T-helper 9 cell (primary cell): ENCODE measurements around the gene NLRX1.
"Not testable (repeated sequence)": the region's sequence is repeated elsewhere in the genome, so short reads cannot be mapped to it uniquely, and the experiment has no call there.

Experiments used
- DNase-seq: peaks from one replicate; pipeline ENCODE4 v3.0.0-alpha.2; 2020

Gene NLRX1

GRCh38 chr11:119185981-119186634 lies 17.6 kb downstream of the NLRX1 start:
- no peak for DNase-seq

DNA sequence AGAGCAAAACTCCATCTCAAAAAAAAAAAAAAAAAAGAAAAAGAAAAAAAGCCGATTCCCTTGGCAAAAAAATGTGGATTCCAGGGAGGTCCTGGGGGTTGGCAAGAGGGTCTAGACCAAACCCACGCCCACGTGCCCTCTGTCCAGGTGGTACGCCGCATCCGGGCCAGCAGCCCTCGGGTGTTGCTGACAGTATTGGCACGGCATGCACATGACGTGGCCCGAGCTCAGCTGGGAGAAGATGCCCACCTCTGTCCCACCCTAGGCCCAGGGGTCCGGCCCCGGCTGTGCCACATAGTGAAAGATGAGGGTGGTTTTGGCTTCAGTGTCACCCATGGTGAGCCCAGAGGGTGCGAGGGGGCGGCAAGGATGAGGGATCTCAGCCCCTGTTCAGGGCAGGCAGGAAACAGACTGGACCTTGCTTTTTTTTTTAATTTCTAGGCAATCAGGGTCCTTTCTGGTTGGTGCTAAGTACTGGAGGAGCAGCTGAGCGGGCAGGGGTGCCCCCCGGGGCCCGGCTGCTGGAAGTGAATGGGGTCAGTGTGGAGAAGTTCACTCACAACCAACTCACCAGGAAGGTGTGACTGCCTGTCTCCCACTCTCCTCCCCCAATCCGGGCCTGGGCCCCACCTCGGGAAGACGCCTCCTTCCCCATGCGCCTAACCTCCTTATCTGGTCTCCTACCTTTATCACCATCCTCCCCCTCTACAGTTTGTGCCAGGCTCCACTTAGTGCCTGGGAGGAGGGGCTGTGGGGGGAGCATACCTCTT lies 18.8 kb downstream of the NLRX1 start:
- DNase-seq = no peak

DNA sequence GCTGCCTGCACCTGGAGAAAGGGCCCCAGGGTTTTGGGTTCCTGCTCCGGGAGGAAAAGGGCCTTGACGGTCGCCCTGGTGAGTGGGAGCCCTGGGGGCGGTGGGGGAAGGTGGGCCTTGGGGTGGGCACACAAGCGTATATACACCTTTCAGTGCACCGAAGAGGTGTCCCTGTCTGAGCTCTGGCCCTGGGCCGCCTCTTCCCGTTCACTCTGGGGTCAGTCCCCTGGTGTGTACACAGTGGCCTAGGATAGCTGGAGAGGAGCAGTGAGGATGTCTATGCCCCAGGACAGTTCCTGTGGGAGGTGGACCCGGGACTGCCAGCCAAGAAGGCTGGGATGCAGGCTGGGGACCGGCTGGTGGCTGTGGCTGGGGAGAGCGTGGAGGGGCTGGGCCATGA lies 19.5 kb downstream of the NLRX1 start:
- no peak for DNase-seq

DNA sequence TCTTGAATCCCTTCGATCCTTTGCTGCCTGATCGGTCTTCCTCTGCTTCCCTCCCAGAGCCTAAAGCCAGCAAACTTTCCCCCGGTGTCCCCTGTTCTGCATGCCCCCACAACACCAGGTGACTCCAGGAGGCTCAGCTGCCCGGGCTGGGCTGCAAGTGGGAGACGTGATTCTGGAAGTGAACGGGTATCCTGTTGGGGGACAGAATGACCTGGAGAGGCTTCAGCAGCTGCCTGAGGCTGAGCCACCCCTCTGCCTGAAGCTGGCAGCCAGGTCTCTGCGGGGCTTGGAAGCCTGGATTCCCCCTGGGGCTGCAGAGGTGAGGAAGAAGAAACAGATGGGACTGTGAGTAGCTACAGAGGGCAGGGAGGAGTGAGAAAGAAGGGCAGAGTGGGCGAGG lies 20.4 kb downstream of the NLRX1 start:
- no peak for DNase-seq

DNA sequence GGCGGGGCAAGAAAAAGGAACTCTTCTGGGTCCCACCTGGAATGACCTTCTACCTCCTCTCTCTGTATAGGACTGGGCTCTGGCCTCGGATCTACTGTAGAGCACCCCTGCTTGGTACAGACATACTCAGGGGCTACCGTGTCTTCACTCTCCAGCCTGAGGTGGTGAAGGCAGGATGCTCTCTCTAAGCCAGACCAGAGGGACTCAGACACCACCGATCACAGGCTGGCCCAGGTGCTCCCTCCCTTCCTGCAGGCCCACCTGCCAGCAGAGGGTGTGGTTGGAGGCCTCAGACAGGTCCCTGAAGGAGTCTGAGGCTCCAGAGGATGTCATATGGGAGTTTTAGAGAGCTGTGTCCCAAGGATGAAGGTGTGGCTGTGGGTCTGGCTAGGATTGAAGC lies 20.9 kb downstream of the NLRX1 start:
- no peak for DNase-seq

GRCh38 chr11:119190531-119190930 lies 22.0 kb downstream of the NLRX1 start:
- no peak for DNase-seq

DNA sequence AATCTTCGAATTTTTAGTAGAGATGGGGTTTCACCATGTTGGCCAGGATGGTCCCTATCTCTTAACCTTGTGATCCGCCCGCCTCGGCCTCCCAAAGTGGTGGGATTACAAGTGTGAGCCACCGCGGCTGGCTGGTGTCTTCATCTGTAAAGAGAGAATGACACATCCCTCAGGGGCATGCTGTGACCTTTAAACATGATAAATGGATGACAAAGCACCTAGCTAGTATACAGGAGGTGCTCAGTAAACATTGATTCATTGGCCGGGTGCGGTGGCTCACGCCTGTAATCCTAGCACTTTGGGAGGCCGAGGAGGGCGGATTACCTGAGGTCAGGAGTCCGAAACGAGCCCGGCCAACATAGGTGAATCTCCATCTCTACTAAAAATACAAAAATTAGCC lies 22.7 kb downstream of the NLRX1 start:
- DNase-seq = not testable (repeated sequence)

GRCh38 chr11:119192111-119192510 lies 23.6 kb downstream of the NLRX1 start:
- no peak for DNase-seq

DNA sequence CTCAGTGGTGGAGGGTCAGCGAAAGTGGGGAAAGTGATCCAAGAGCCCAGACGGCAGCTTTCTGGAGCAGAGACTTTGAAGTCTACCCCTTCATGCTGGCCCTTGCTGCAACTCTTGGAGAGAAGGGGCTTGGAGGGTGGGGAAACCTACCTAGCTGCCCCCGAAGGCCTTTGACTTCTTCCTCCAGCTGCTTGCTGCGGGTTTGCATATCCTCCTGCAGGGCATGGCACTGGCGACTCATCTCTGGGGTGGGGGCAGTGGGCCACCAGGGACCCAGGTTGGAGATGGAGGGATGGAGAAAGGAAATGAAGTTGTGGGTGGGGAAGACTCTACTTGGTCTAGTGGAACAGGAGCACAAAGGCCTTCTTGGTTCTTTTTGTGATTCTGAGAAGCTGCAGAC lies 24.5 kb downstream of the NLRX1 start:
- no peak for DNase-seq

DNA sequence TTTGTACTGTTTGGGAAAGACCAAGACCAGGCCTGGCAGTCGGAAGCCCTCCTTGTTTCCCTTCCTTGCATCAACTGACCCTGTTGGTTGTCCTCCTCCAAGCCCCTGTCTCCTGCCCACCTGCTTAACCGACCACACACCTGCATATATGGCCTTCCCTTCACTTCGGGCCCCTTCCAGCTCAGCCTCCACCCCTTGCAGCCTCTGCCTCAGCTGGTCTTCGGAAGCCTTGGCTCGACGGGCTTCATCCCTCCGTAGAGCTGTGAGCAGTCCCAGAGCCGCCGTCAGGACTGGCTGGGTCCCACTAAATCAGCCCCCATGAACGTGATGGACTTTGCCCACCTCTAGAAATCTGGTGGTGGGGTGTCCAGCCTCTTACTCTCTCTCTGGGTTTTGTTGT lies 25.1 kb downstream of the NLRX1 start:
- no peak for DNase-seq

- DNase-seq = no peak
These were observed 26.4 kb downstream of the NLRX1 start for GRCh38 chr11:119194811-119195440.

DNA sequence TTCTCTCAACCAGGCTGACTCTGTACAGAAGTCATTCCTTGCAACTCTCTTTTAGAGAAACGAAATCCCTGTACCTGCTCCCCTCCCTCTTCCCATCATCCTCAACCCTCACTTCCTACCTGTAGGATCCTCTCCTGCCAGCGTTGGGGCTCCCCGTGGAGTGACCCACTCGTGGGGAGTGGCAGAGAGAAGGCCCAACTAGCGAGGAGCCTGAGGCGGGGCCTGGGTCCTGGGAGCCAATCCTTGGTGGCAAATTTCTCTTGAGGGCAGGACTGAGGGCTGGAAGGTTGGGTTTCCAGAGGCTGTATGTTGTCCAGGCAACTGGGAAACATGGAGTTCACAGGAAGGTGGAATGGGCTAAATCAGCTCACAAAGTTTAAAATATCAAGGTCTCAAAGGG lies 27.2 kb downstream of the NLRX1 start:
- no peak for DNase-seq

DNA sequence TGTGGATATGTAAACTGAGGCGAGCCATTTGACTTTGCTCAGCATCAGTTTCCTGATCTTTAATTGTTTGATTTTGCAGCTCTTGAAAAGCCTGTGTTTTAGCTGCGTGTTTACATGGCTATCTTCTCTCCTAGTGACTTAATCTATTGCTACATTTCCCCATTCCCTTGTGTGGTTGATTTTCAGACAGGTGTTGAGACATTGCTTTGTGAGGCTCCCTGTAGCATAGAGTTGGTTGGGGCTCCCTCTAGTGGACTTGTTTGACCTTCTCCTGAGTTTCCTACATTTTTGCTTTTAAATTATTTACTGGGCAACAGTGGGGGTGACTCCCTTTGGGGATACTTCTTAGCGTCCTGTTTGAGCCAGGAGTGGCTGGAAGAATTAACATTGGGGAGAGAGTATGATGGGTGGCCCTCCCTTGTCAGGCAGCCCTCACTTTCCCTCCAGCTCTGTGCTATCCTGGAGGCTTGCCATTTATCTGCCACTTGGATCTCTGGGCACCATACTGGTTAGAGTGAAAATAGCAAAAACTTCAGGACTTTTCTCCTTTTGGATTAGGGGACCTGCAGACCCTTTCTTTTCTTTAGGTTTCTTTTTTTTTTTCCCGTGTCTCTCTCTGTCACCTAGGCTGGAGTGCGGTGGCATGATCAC lies 28.4 kb downstream of the NLRX1 start:
- peak; percentile 41 for DNase-seq

DNA sequence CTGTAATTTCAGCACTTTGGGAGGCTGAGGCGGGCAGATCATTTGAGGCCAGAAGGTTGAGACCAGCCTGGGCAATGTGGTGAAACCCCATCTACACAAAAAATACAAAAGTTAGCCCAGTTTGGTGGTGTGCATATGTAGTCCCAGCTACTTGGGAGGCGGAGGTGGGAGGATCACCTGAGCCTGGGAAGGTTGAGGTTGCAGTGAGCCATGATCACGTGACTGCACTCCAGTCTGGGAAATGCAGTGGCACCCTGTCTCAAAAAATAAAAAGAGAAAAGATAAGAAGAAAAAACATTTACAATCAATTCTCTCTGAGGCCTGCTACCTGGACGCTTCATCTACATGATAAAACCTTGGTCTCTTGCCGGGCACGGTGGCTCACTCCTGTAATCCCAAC lies 30.4 kb downstream of the NLRX1 start:
- no peak for DNase-seq

- not testable (repeated sequence) for DNase-seq
These were observed 32.7 kb downstream of the NLRX1 start for GRCh38 chr11:119201236-119201635.

DNA sequence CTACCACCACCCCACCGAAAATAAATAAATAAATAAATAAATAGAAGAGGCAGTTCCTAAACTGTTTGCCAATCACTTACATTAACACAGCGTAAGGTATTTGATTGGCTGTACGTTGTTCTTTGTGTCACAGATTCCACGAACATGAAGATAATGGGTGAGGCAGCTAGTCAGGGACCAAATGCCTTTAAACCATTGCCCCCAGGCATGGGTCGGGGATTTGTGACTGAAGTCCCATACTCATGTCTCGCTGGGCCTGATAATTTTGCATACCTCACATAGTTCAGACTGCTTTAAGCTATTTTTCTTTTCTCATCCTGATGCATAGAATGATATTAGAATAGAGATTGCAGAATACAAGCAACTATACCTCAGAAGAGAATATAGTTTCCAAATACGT lies 34.0 kb downstream of the NLRX1 start:
- no peak for DNase-seq

DNA sequence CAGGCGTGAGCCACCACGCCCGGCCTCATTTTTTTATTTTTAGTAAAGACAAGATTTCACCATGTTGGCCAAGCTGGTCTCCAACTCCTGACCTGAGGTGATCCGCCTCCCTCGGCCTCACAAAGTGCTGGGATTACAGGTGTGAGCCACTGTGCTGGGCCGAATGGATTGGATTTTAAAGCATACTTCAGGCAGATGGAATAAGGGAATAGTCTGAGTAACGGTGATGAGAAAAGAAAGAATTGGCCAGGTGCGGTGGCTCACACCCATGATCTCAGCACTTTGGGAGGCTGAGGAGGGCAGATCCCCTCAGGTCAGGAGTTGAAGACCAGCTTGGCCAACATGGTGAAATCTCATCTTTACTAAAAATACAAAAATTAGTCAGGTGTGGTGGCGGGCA lies 35.5 kb downstream of the NLRX1 start:
- DNase-seq = no peak

GRCh38 chr11:119205080-119205479 lies 36.6 kb downstream of the NLRX1 start:
- no peak for DNase-seq

DNA sequence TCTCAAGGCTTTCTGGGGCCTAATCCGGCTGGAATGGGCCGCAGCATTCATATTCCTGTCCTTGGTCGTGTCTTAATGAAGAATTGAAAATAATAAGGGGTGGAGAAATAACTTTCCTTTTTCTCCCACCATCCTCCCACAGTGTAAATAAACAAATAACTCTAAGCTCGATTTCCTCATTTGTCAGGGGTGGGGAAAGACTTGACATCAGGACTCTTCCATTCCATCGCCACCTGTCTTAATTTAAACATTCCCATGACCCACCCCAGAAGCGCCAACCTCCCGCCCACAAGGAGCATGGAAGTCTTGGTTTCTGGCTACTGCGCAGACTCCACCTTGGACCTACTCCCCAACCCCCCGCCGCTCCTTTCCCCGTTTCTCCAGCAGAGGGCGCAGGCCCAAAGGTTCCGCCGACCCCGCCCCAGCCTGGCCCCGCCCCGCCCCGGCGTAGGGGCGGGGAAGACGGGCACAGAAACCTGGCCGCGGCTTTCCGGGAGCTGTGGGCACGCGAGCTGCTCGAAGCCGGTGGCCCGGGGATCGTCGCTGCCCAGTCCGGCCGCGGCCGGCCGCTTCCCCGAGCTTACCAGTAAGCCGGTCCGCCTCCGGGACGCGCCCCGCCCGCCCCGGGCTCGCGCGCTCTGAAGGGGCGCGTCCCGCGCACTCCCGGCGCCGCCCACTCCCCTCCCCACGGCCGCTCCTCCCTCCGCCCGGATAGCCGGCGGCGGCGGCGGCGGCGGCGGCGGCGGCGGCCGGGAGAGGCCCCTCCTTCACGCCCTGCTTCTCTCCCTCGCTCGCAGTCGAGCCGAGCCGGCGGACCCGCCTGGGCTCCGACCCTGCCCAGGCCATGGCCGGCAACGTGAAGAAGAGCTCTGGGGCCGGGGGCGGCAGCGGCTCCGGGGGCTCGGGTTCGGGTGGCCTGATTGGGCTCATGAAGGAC lies 37.3 kb downstream of the NLRX1 start, which contains the start of gene CBL:
CBL (plus strand) TSS at position 766 of the 937 bp plus-strand sequence; CDS start at position 845, 79 bp downstream.
- DNase-seq = peak; percentile 99

DNA sequence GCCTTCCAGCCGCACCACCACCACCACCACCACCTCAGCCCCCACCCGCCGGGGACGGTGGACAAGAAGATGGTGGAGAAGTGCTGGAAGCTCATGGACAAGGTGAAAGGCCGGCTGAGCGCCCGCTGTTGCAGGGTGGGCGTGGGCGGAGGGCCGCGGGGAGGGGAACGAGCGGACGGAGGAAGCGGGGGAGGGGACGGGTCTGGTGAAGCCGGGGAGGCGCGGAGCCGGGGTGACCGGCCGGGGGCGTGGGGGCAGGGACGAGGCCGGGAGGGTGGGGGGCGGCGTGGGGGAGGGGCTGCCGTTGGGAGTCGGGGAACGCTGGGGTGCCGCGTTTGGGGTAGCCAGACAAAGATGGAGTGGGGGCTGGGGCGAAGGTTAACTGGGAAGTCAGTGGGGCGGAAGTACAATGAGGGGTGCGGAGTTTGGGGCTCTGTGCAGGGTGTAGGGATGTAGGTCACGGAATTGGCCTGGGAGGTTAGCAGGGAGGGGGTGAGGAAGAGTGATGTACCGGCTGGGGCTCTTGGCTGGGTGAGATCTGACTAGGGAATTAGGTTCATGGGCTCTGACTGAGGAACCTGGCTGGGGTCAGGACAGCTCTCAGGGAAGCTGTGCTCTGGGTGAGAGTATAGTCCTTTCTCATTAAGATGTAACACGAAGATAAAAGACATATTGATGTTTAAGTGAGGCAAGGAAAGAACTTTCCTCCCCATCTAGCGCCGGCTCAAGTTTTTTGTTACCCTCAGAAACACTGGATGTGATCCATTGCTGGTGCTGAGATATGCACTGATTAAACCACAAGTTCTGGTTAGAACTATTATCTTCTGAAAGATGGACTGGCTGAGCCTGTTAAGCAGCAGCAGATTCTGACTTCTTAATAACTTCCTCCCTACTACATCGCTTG lies 38.2 kb downstream of the NLRX1 start:
- DNase-seq = peak; percentile 44

DNA sequence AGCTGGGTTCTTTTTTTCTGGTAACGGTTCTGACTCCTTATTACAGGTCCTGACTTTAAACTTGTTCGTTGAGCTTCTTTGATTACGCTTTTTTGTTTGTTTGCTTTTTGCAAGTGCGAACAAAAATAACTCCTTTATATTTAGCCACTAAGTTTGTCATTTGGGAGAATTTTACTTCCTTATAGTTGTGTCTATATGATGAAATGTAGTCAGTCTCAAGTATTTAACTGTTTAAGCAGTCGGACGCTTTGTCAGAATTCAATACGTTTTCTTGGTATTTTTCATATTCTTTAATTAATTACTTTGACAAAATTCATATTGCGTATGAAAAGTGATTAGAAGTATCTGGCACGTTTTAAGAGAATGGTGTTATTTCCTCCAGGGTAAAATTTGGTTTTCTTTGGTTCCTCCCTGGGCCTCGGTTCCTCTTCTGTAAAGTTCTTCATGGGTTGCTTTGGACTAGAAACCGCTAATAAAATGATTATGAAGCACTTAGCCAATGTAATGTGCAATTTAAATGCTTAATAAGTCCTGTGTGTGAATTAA lies 39.0 kb downstream of the NLRX1 start:
- DNase-seq = no peak
